ENCODE measurements around the gene DHRS7B.

- TF ChIP-seq CTCF (conservative IDR thresholded peaks at IDR 0.05 in 1 of 2, IDR thresholded peaks at IDR 0.05 in 1 of 2; ENCODE audit: low read depth in 1 of 2, low read length in 2 of 2): no peak
- no peak for TF ChIP-seq EZH2 (IDR thresholded peaks at IDR 0.05; ENCODE audit: low read length, missing control alignments)
These were observed 96.3 kb downstream of the DHRS7B start for GRCh38 chr17:21223086-21223485.
